Nucleus accumbens (tissue), 56 donors: Measurements from ENCODE around the gene MAP3K10.

Experiments used
- DNase-seq, 56 donors: peaks; one replicate each; lab custom pipeline; 2025; lab: John Stamatoyannopoulos, UW

Gene MAP3K10

DNA sequence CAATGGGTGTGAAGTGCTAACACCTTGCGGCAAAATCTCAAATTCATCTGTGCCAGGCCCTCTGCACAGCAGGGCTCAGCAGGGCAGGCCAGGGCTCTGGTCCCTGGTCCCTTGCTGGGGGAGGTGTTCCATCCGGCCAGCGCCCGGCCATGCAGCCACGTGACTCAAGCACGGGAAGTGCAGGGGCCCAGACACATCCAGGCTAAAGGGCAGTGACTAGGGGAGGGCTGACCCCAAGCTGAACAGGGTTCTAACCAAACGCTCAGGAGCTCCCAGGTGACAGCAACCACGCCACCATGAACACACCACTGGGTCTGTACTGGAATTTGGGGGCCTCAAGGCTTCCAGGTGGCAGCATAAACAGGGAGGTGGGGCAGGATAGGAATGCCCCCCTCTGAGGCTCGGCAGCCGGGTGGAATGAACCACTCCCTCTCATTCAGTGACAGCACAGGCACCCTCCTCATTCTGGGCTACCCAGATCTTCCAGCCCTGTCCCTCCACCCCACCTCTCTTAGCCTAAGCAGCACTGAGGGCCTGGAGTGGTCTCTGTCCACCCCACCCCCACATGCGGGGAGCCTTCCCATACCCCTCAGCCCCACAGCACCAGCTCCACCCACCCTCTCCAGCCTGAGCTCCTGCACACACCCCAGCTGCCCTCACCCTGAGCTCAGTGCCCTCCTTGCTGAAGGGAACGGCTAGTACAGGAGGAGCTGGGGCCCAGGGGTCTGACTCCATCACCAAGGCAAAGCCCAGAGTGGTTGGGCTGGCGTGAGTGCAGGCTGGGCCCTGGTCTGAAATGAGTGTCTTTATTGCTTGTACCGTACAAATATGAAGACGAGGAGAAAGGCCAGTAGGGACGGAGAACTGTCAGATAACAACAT is 40.6 kb downstream of the MAP3K10 start:
- no peak for DNase-seq

DNA sequence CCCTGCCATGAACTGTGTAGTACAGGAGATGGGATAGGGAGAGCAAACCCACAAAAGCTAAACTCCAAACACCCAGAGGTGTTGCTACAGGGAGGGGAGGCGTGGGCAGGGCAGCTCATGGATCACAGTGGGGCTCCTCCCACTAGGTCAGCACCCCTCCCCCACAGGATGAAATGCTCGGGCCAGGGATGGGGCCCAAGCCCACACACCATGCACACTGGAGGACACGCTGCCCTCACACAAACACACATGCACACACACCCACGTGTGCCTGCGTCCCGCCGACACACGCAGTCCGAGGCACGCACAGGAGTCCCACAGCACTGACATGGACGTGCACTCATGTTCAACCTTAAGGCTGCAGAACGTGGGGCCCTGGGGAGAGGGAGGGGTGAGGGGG is 41.3 kb downstream of the MAP3K10 start:
- no peak for DNase-seq

DNA sequence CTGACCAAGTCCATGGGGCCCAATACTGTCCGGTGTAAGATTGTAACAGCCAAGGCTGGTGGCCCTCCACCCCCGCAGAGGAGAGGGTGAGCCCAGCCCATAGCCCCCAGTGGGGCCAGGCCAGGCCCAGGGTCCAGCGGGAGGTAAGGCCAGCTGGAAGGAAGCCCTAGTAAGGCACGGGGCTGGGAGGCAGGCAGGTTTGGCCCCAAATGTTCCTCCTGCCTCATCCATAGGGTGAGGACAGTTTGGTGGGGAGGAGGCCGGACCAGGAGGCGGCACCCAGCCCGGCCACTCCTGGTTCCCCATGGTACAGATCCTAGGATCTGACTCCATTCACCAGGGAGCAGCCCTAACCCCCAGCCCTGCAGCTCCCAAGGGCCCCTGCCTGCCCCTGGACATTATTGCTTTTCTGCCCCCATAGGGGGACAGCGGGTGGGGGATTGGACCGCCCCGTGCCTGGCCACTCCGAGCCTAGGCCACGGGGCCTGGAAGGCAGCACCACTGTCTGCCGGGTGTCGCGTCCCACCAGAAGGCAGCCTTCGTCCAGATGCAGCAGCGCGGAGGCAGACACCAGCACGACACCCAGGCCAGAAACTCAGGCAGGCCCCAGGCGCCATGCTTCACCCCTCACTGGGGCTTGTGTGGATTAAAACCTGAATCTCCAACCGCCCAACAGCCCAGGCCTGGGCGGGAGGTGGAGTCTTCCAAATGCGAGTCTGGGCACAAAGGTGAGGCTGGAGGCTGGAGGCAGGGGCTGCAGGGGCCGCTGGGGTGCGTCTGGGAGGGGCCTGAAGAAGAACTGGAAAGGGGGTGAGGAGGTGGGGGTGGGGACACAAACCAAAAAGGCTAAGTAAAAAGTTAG is 42.0 kb downstream of the MAP3K10 start:
- DNase-seq = no peak

DNA sequence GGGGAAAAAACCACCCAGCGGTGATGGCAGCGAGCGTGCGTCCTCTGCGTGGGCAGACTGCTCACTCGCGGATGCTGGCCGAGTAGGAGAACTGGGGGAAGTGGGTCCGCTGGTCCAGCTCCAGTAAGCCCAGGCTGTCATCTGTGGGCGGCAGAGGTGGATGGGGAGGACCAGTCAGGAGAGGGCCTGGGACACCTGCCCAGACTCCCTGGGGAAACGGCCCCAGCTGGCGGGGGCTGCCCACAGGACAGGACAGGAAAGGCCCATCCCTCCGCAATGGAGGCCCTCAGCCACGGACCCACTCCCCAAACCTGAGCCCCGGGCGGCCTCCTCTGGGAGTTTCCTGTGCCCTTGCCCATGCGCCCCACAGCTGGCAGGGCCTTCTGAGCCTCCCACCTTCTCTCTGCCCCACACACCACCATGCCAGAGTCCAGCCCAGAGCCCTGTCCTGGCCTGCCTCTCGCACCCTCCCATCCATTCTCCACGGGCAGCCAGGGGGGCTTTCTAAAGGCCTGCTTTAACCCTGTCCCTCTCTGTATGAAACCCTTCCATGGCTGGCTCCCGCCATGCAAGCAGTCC is 42.7 kb downstream of the MAP3K10 start:
- DNase-seq = no peak

DNA sequence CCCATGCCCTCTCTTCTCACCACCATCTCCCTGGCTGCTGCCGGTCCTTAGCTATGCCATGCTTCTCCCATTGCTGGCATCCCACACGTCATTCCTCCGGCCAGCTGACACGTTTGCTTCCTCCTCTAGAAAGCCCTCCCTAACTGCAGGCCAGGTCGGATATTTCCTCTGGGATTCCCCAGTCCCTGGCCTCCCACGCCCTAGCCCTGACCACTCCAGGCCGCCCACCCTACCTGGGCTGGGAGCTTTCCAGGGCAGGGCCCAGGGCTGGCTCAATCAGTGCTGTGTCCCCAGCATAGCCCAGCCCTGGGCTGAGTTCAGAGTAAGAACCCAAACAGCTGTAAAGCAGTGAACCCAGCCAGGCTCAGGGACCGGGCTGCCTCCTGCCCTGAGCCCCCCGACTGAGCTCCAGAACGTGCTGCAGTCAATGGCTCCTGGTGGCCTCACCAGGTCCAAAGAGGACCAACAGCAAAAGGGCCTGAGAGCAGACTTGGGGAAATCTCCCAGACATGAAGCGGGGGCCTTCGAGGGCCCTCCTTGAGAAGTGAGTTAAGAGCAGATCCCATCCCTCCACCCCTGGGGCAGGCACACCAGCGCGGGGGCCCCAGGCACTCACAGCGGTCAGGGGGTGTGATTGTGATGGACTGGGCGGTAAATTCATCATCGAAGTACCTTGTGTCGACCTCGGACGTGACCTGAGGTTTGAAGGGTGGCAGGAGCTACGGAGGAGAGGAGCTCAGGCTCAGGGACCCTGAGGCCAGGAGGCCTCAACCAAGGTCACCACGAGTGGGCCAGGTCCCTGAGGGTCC is 43.4 kb downstream of the MAP3K10 start:
- no peak for DNase-seq

DNA sequence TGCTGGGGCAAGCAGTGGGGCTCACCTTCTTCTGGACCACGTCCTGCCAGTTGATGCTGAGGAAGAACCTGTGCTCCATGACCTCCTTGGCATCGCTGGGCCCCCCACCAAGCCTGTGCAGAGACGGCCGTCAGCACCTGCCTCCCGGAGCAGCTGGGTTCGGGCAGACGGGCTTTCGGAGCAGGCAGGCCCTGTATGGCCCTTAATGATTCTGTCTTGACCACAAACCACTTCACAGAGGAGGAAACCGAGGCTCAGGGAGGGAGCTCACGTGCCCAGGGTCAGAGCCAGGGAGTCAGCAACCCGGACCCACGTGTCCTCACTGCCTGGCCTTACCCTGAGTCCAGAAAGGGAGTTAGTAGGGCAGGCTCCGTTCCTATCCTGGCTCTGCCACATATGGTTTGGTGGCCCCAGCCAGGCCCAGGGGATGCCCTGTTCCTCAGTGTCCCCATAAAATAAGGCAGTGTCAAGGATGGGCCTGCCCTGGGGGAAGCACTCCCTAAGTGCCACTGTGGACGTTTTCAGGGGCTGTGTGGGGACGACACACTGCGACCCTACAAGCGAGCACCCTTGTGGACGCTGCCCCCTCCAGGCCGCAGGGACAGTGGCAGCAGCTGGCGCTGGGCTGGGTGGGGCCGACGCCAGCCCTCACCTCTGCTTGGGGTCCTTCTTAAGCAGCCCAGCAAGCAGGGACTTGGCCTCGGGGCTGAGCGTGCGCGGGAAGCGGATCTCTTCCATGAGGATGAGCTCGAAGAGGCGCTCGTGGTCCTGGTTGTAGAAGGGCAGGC is 44.2 kb downstream of the MAP3K10 start:
- DNase-seq = no peak

DNA sequence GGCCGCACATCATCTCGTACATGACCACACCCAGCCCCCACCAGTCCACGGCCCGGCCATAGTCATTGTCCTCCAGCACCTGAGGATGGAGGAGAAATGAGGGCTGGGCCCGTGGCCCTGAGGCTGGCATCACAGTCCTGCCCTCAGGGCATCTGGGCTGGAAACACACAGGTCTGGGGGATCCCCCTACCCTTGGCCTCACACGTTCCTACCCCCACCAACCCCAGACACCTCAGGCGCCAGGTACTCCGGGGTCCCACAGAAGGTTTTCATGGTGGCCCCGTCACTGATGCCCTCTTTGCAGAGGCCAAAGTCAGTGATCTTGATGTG is 44.8 kb downstream of the MAP3K10 start:
- DNase-seq = no peak

DNA sequence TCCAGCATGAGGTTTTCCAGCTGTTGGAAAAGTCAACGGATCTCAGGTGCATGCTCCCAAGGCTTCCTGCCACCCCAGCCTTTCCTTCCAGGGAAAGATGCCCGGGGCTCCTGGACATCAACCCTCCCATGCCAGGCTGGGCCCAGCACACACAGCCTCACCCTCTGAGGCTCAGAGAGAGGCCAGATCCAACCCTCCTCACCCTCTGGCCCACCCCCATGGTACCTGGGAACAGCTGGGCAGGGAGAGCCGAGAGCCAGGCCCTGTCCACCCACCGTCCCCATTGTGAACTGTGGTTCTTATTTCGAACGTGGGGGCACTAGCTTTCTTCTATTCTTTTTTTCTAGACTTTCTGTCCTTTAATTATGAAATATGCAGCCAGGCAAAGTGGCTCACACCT is 45.1 kb downstream of the MAP3K10 start:
- no peak for DNase-seq

DNA sequence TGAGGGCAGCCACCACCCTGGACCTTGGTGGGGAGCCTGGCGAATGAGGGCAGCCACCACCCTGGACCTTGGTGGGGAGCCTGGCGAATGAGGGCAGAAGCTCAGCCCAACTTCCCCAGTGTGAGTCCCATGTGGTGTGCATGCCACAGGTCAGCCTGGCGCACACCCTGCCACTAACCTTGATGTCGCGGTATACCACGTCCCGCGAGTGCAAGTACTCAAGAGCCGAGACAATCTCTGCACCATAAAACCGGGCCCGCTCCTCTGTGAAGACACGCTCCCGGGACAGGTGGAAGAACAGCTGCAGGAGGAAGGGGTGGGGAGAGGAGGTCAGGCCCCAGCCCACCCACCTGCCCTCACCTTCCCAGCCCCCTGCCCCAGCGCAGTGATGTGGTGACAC is 46.6 kb downstream of the MAP3K10 start:
- no peak for DNase-seq

DNA sequence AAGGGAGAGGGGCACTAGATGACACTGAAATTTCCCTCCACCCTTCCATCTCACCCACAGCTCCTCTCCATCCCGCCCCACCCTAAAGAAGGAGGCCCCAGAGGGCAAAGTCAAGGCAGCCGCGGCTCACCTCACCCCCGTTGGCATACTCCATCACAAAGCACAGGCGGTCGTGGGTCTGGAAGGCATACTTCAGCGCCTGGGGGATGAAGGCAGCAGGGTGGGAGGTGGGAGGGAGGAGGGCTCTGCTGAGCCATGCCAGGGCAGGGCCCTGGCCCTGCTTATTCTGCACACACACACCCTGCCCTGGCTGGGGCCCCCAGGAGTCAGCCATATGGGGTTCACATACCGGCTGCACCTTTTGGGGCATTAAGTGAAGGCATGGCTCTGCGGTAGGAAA is 47.5 kb downstream of the MAP3K10 start:
- DNase-seq = no peak

DNA sequence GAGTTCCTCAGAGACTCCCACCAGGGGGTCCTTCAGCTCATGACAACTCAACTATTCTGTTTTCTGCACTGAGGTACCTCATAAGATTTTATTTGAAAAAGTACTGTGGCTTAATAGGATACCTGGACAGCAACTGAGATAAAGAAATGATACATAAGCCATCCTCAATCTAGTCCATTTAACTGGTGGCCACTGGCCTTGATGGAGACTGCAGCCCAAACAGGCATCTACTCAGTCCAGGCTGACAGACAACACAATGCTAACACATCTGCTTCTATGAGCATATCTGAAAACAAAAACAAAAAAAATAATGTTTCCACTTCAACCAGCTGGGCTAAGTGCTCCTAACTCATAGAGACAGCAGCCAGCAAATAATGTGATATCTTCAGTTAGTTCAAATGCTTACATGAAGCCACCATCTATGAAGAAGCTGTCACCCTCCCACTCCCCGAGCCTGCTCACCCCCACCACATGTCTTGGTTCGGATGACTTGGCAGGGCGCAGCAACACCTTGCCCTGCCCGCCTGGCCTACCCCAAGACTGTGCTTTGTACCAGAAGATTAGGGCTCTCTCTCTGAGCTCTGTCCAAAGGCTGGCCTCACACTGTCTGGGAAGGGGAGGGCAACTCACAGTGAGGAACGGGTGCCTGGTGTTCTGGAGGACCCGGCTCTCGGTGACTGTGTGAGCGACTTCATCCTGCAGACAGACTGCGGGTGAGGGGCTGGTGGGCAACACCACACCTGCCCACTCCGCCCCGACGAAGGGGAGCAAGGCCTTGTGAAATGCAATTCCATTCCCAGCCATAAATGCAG is 48.4 kb downstream of the MAP3K10 start:
- DNase-seq = peak in 1 of 56 donors; percentile 25

DNA sequence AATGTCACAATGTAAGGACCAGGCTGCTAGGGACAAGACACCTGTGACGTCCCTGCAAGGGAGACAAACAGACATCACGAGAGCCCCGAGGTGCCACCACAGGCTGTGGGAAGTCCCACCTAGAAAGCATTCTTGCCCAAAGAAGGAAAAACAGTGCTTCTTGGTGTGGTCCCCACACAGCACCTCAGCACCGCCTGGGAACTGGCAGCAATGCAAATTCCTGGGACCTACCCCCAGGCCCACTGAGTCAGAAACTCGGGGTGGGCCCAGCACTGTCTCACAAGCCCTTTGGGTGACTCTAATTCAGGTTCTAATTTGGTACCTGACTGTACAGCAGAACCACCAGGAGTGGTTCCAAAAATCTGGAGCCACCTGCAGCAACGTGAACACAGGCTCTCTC is 49.1 kb downstream of the MAP3K10 start:
- DNase-seq = no peak

DNA sequence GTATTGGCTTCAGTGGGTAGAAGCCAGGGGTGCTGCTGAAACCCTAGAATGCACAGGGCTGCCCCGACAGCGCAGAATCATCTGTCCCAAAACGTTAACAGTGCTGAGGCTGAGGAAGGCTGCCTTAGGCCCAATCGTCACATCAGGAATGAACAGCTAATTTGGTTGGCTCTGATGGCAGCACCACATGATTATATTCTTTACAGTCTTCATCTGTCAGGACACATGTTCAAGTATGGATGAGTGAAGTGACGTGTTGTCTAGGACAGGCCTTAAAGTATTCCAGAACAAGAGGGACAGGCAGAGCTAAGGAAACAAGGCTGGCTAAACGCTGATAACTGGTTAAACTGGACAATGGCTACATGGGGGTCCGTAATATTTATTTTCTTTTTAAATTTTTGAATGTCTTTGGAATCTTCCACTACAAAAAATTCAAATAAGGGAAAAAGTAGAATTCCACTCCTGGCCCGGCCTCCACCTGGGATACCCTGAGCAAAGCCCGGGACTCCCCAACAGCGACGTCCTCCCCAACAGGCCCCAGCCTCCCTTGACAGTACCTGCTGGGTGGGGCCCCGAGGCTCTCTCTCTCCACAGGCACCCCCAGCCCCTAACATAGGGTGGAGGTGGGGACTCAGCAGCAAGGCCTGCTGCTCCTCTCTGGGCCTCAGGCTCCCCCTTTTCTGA is 50.0 kb downstream of the MAP3K10 start:
- DNase-seq = no peak

DNA sequence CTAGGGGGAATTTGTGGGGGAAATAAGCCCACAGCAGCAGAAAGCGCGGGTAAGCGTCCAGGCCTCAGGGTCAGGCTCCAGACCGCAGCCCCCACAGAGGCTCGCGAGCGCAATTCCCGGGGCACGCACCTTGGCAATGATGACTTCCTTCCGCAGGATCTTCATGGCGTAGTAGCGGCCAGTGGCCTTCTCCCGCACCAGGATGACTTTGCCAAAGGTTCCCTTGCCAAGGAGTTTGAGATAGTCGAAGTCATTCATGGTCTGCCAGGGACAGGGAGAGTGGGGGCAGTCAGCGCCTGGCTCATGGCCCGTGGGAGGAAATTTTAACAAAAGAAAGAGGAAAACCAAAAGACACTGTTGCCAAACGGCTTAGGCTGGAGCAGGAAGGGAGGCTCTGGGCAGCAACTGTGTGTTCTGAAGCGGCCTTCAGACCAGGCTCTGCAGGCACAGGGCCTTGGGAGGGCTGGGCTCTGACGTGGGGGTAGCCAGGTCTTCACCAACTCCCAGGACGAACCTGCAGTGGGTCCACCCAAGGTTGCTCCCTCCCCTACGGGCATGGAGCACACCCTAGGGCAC is 50.7 kb downstream of the MAP3K10 start:
- peak in 54 of 56 donors; percentile 12 to 91 (median 78) for DNase-seq

DNA sequence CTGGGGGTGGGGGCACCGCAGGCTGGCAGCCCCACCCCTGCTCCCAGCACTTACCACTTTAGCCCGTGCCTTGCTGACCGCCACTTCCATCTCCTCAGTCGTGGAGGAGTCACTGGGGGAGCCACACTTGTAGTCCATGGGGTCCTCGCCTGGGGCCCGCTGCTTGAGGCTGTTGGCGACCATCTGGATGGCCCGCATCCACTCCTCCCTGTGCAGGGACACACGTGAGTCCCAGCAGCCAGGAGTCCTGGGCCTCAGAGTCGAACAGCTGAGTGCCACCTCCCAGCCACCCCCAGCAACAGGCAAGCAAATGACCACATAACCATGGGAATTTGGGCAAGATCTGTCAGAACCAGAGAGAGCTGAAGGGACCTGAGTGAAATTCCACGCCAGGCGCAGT is 51.3 kb downstream of the MAP3K10 start:
- peak in 1 of 56 donors; percentile 38 for DNase-seq

DNA sequence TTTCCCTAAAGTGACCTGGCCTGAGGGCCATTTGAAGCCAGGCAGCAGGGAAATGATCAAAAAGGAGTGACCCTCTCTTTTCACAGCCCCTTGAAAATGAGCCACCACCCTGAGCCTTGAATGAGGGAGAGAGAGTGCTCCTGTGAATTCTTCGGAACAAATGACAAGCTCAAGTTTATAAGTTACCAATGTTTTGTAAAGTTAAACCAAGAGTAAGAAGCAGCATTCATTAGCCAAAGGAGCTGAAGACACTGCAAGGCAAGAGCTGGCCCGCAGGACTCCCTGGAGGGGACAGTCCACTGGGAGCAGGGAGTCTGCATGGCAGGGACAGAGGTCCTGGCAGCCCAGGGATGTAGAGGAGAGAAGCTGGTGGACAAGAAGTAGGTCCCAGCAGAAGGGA is 52.0 kb downstream of the MAP3K10 start:
- DNase-seq = no peak

DNA sequence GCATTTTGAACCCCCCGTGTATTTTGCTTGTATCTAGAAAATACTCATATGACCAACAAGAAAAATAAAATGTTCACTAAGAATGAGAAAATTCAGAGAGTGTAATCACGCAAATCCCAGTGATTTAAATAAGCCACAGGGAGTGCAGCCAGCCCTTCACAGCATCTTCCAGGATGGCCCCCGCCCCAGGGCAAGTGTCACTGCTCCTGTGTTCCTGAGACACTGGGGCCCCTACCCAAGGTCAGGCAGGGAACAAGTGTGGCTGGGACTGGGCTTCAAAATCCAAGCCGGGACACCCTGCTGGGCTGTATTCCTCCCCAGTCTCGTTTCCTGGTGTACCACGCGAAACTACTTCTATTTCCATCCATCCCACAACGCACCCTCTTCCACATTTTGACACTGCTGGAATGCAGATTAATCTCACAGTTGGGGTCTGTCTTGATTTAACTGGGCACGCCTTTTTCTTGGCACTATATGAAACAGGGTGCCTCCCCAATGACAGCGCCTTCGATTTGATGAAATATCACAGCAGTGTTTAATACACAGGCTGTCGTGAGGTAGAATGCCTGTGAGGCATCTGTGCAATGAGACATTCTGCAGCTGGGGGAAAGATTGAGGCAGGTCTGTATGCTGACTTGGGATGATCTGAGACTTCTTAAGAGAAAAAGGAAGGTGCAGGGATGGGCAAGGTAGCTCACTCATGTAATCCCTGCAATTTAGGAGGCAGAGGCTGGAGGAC is 53.5 kb downstream of the MAP3K10 start:
- no peak for DNase-seq
